Epithelial cell of prostate (primary cell): ENCODE results near the gene HHATL.

Experiments used
- DNase-seq: peaks from one replicate; pipeline ENCODE4 v3.0.0-alpha.2; 2011; ENCODE audit warnings: low read depth, low spot score
- H3K27ac ChIP-seq: fragments of 450-650 bp; 2 replicates; pipeline ENCODE4 v1.5.1; 2017; ENCODE audit warnings: mild to moderate bottlenecking

The HHATL gene, protein sequence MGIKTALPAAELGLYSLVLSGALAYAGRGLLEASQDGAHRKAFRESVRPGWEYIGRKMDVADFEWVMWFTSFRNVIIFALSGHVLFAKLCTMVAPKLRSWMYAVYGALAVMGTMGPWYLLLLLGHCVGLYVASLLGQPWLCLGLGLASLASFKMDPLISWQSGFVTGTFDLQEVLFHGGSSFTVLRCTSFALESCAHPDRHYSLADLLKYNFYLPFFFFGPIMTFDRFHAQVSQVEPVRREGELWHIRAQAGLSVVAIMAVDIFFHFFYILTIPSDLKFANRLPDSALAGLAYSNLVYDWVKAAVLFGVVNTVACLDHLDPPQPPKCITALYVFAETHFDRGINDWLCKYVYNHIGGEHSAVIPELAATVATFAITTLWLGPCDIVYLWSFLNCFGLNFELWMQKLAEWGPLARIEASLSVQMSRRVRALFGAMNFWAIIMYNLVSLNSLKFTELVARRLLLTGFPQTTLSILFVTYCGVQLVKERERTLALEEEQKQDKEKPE

DNA sequence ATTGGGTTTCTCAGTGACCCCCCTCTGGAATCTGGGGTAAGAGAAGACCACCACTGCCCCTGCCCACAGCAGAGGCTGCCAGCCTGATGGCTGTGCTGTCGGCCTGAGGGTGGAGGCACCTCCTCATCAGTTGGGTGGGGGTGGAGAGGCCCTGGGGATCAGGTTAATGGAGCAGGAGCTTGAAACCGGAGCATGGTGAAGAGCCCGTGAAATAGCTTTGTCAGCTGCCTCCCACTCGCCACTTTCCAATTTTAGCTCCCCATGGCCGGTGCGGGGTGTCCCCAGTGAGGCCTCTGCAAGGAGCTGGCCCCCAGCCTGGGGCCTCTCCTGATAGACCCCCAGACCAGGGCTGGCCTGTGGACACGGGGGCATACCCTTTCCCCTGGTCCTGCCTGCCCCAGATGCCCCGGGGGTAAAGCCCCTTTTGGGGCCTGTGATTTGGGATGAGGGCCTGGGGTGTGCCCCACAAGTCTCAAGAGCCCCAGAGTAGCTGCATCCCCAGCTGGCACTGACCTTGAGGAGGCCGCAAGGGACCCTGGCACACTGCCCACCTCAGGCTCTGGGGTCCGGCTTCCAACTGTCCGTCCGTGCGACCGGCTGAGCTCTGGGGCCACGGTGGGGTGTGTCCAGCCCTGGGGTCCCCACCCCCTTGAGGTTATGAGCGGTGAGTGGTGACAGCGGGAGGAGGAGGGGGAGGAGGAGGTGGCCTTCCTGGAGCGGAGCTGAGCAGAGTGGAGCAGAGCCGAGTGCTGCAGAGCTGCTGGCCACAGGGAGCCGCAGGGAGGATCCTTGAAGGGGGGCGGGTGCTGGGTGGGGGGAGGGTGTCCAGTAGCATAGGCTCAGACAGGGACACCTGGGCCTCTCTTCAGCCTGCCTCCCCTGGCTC, at the start of gene HHATL:
Gene HHATL, minus strand, starts transcription at position 733 of the 886 bp plus-strand sequence. CDS start 1,972 bp downstream, outside the sequence.
- H3K27ac ChIP-seq, result no peak within 1 kb of the TSS
- no peak for DNase-seq

DNA sequence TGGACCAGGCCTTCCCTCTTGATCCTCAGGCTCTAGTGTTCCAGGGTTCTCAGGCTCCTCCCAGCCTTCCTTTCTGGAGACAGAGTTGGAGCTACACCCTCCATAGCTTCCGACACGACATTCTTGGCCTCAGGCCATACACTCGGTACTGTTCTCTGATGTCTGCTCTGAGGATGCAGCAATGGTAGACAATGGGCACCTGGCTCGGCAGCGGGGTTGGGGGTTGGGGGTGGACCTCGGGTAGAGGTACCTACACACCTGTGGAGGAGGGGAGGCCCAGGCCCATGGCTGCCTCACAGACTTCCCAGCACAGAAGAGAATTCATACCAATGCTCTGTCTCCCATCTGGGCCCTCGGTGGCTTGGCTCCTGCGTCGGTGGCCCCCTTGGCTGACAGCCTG, 49.0 kb upstream of the HHATL start:
- H3K27ac ChIP-seq, result no peak overlapping the region
- no peak for DNase-seq

DNA sequence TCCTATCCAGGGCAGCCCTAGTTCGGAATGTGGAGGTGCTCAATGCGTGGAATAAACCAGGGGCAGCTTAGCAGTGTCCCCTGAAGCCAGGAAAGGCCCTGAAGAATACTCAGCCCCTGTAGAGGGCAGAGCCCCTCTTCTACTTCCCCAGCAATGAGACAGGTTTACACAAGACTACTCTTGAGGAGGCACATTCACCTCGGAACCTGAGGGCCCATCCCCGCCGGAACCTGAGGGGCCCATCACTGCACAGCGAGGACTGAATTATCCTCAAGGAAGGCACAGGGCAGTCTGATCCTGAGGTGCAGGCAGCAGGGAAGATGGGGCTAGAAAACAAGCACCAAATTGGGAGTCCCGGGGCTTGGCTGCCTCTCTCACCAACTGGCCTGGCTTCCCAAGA, 48.2 kb upstream of the HHATL start:
- no peak for DNase-seq
- H3K27ac ChIP-seq, result no peak overlapping the region

DNA sequence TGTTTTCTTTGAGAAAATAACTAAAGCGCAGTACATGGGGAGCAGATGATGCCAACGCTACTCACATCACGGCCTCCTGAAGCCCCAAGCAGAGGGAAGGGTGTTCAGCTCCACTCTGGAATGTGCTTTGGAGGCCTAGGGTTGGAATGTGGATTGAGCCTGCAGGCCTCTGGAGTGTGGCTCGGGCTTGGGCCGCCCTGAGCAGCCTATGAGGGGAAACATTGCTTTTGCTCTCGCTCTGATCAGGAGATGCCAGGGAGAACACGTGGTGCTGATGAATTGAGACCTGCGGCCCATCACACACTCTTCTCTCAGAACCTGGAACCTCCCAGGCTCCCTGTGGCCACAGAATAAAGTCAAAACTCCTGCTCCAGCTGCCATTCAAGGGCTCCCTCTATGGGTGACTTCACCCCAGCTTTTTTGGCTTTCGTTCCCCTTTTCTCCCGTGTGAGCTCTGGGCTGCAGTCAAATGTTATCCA, 47.2 kb upstream of the HHATL start:
- no peak for DNase-seq
- H3K27ac ChIP-seq, result no peak overlapping the region

DNA sequence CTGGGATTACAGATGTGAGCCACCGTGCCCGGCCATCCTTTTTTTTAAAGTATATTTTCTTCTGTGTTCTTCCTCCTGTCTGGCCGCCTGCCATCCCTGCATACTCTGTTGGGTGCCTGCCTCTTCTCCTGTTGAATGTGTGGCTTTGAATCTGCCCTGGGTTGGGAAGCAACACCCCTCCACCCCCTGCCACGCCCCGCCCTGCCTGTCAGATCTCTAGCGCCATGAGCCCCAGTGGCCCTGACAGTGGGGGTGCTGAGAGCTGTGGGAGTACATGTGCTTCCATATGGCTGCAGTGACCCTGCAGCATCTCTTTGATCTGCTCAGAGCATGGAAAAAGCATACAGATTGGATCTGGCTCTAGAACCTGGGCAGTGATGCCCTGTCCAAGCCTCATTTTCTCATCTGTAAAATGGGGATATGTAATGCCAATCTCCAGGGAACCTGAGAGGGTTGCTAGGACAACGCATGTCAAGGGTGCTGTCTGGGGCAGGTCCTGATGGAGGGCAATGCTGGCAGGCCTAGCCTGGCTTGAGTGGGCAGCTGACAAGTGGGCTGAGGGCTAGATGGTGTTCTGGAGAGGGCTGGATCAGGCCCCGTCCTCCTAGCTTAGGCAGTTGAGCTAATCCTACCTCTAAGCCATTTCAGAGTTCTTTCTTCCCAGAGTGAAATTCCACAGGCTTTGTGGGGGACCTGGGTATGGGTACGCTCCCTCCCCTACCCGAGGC, 46.6 kb upstream of the HHATL start:
- no peak for DNase-seq
- no peak overlapping the region for H3K27ac ChIP-seq

DNA sequence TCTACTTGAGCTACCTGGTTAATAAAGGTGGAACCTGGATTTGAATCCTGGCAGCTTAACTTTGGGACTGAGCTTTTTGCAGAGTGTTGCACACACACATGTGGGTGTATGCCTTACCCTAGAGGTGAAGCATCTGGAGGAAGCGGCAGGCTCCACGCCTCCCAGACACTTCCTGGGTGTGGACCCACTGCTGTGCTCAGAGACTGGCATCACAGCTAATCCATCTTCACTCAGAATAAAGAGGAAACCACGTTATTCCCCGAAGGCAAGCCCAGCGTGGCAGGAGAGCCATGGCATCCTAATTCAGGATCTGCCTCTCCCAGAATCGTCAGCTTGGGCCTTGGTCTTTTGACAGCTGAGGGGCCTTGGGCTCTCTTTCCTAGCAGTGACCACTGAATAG, 45.0 kb upstream of the HHATL start:
- DNase-seq, result no peak
- H3K27ac ChIP-seq, result no peak overlapping the region

DNA sequence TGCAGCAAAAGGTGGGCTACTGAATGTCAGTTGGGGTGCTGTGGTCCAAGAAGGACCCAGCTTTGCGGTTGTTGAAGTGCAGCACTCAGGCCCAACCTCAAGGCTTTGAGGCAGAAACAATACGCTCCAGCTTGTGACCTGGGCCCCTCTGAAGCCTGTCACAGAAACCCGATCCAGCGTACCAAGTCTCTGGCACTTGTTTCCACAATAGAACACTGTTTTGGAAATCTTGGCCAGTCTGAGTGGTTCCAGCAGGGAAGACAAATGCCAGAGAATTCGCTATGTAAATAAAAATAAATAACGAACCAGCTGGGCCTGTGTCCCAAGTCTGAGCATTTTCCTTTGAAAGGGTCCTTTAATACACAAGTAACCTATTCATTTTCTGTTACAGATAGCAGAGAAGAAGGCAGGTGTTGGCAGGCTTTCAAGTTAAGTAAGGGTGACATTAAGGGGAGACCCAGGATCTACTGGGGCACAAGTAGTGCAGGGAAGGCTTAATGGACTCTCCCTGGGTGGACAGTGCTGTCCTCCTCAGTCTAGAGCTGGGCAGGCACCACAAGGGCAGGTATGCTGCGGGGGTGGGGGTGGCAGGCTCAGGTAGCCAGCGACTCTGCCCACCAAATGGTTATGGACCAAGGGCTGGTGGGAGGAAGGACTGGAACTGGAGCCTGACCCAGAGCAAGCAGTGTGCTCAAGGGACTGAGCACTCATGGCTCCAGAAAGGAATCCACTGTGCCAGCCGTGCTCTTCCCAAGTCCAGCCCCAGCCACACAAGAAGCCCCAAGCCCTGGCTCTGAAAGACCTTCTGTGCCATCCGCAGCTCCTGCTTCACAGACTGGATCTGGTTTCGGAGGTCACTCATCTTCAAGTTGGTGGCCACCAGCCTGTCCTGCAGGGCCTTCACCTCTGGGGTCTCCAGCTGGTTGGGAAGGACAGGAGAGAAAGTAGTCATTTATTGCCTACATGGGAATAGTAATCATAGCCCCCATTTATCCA, 44.2 kb upstream of the HHATL start:
- no peak for DNase-seq
- H3K27ac ChIP-seq, result no peak overlapping the region

DNA sequence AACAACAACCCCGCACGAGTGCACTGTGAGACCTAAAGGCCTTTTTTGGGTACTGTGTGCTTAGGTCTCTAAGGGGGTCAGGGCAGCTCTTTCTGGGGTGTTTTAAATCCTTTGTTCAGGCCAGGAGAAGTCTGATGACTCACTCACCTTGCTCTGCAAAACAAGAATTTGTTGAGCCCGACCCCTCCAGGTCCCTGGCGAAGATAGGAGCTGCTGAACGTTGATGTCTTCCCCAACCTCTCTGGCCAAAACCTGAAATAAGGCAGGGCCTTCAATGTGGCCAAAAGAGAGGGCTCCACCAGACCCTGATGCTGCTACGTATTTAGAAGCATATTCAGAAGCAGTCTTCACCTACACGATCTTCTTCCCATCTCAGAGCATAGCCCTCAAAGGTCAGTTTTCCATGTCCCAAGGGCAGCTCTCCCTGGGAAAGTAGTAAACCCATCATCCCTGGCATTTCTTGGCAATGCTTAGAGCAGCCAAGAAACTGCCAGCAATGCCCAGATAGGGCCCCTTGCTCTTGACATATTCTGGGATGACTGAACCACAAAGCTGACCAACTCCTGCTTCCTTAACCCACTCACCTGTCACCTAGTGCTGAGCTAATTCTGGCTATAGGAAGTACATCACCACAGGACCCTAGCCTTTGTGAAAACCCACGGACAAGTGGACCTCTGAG, 43.3 kb upstream of the HHATL start:
- no peak for DNase-seq
- no peak overlapping the region for H3K27ac ChIP-seq

DNA sequence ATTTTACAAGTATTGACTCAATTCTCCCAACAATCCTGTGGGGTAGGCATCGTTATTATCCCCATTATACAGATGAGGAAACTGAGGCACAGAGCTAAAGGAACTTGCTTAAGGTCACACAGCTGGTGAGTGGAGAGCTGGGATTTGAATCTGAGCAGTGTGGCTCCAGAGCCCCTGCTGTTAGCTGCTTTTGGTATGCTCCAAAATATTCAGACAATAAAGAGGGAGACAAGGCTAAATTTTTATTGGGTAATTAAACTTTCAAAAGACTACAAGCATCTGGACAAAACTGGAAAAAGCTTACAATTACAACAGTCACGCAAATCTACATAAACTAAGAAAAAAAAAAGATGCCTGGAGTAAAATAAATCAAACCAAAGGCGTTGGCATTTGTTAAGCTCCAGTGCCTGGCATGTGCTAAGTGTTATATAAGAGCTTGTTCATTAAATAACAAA, 42.7 kb upstream of the HHATL start:
- no peak for DNase-seq
- H3K27ac ChIP-seq, result no peak overlapping the region

DNA sequence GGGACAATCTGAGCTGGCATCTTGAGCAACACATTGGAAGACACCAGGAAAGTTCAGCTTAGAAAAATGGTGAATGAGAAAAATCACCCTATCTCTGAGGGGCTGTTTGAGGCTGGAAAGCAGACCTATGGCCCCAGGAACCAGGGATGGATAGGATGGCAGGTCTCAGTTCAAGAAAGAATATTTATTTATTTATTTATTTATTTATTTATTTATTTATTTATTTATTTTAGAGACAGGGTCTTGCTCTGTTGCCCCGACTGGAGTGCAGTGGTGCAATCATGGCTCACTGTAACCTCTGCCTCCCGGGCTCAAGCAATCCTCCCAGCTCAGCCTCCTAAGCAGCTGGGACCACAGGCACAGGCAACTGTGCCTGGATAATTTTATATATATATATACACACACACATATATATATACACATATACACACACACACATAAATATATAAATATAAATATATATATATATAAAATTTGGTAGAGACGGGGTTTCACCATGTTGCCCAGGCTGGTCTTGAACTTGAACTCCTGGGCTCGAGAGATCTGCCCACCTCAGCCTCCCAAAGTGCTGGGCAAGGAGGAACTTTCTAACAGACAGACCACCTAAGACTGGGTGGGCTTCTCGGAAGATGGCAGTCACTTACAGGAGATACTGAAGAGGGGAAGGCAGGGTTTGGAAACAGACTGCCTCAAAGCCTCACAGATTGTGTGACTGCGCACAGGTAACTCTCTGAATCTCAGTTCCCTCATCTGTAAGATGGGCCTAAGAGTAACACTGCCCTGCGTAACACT, 40.8 kb upstream of the HHATL start:
- H3K27ac ChIP-seq, result no peak overlapping the region
- DNase-seq, result no peak

DNA sequence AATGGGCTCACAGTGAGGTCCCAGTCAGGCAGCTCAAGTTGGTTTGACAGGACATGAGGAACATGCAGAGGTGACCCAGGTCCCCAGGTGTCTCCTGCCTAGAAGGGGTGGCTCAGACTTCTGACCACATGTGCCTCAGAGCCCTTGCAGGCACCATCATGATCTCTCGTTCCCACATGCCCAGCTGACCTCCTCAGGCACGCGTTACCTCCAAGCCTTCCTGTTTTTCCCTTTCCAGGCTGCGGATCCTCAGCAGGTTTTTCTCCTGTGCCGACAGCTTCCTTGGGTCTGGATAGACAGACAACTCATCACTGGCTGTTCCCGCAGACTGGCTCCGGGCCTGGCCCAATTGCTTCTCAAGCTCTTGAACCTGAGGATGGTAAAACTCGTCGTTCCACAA, 40.1 kb upstream of the HHATL start:
- H3K27ac ChIP-seq, result no peak overlapping the region
- DNase-seq, result no peak

DNA sequence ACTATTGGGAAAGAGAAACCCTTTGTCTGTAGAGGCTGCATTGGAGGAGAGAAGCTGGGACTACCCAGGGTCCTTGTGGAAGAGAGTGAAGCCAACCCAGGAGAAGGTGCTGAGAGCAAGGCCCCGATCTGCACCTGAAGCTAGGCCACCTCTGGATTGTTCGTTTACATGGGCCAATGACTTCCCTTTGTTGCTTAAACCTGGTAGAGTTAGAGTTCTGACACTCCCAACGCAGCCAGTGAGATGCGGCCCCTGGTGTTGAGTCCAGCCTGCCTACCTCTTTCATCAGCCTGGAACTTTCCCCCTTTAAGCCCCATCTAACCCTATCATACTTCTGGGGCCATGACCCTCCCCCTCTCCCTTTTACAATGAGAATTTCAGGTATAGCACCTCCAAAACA, 39.7 kb upstream of the HHATL start:
- DNase-seq, result no peak
- no peak overlapping the region for H3K27ac ChIP-seq

DNA sequence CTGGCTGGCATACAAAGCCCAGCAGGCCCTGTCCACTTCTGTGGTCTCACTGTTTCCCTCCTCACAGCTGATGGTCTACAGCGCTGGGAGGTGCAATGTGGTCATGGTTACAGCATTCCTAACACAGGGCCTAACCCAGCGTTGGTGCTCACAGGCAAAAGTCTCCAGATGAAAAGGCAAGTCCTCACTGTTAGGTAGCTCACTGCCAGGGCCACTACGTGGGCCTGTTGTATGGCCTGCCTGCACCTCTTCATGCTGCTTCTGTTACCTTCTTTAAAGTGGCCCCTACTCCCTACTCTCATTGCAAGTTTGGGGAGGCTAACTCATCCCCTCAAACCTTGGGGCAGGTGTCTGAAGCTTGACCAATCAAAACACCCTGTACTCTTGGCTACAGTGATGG, 39.2 kb upstream of the HHATL start:
- no peak overlapping the region for H3K27ac ChIP-seq
- DNase-seq, result no peak

DNA sequence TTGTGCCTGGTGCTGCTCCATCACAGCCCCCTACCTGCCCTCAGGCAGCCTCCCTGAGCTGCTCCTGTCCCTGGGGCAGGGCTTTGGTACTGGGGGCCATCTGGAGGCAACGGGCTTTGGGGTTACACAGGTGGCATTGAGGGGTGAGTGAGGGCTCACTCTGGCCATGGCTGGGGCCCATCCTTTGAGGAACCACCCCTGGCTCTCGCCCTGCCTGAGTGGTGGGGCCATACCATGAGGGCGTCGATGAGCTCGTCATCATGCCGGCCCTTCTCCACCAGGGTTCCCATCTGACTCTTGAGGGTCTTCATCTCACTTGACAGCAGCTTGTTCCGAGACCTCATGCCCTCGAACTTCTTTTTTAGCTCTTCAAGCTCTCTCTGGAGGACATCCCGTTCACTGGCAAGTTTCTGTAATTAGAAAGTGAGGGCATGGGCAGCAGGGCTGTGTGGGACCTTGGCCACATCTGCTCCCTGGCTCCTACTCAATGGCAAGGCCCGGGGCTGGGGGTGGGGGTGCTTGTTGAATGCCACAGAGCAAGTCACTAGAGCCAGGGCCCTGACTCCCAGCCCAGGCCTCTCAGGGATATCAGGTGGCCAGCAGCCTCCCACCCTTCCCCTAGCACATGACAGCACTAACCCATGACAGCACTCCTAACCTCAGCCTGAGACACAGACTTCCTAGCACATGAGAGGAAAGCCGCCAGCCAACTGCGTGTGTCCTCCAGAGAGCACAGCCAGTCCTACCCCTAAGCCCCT, 37.0 kb upstream of the HHATL start:
- DNase-seq, result no peak
- no peak overlapping the region for H3K27ac ChIP-seq

DNA sequence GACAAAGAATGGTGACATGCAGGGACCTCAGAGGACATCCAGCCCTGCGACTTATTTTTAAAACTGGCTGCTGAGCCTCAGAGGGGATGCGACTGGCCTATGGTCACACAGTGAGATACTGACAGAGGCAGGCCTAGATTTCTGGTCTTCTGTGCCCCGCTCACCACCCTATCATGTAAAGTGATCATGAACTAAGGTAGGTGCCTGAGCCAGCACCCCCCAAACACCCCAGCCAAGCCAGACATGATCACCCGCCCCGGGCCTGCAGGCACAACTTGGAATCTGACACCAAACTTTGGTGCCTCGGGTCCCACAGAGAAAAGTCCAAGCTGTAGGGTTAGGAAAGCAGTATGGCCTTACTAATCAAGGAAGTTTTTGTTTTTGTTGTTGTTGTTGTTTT, 33.9 kb upstream of the HHATL start:
- no peak overlapping the region for H3K27ac ChIP-seq
- no peak for DNase-seq

DNA sequence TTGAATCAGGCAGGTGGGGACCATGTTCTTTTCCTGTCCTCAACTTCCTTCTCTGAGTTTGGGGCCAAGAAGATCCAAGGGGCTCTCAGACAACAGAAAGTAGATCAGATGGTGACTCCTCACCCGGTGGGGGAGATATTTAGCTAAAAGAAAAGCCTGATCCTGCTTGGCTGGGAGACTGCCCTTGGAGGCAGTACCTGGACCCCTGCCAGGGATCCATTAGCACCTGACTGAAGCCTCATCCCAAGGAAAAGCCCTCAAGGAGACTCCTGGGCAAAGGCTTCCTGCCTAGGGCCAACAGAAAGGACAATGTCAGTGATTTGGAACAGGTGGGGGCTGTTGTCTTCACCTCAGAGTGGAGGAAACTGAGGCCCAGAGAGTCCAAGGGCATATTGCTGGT, 33.5 kb upstream of the HHATL start:
- H3K27ac ChIP-seq, result no peak overlapping the region
- no peak for DNase-seq

DNA sequence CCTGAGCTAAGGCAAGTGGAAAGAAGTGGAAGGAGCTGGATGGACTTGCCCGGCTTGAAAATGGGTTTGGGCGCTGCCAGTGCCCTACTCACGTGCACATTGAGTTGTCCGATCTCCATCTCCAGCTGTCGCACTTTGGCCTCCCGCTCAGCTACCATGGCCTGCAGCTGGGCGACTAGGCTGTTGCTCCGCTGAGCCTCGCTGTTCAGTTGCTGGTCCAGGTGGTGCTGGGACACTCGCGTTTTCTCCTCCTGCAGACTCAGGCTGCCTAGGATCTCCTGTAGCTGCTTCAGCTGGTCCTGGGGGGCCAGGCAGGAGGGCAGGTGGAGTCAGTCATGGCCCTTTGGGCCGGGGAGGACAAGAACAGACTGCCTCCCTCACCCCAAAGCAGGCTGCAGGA, 33.0 kb upstream of the HHATL start:
- no peak for DNase-seq
- no peak overlapping the region for H3K27ac ChIP-seq
